Adrenal gland (tissue), 12 donors: ENCODE results near the gene ANKRD27. TPM values are rescaled to one million over a fixed set of nuclear protein-coding genes. Genes with fewer than 3 reads are reported as not detected.
A peak's percentile ranks its signal among the peaks of the same experiment; 100 is the strongest.
"Not testable (repeated sequence)": the region's sequence is repeated elsewhere in the genome, so short reads cannot be mapped to it uniquely, and the experiment has no call there.

Experiments
- DNase-seq, 7 donors: peaks; one replicate each; pipeline ENCODE4 v3.0.0-alpha.2; 2019 to 2020
- H3K27ac ChIP-seq, 5 donors: fragments of 200-600 bp; sonication (generic) in 4 of 5; 1 replicate in 3 of 5; 2 replicates in 2 of 5; pipeline versions ENCODE4 v1.5.1 to v1.8.0; 2016 to 2020; ENCODE audit warnings: mild to moderate bottlenecking in 1 of 5
- H3K27me3 ChIP-seq: fragments of 200-600 bp; 2 replicates; pipeline ENCODE4 v1.8.0; 2021
- H3K36me3 ChIP-seq, 2 donors: fragments of 200-600 bp; replicated peaks in 1 of 2; 1 replicate in 1 of 2; 2 replicates in 1 of 2; pipeline versions ENCODE4 v1.5.1 to v1.8.0; 2018 to 2022
- H3K4me1 ChIP-seq, 2 donors: fragments of 200-600 bp; replicated peaks in 1 of 2; 1 replicate in 1 of 2; 2 replicates in 1 of 2; pipeline versions ENCODE4 v1.5.1 to v1.8.0; 2018 to 2021
- H3K4me3 ChIP-seq, 4 donors: fragments of 200-600 bp; sonication (generic) in 3 of 4; one replicate each; pipeline ENCODE4 v1.5.1; 2016 to 2018
- H3K9me3 ChIP-seq, 3 donors: fragments of 200-600 bp; sonication (generic) in 1 of 3; replicated peaks in 1 of 3; 1 replicate in 2 of 3; 2 replicates in 1 of 3; pipeline versions ENCODE4 v1.5.1 to v1.8.0; 2016 to 2021
- POLR2A ChIP-seq, 2 donors: fragments of 450-650 bp; IDR thresholded peaks; one replicate each; pipeline ENCODE4 v1.6.1; 2017; ENCODE audit warnings: antibody characterized with exemption in 2 of 2, mild to moderate bottlenecking in 2 of 2, moderate library complexity in 1 of 2
- WGBS, 4 donors: extraction: QIAGEN DNeasy Blood & Tissue Kit in 2 of 4; methylation state at CpG; one replicate each; pipeline versions ENCODE4 v1.1.5 to v1.1.7; 2013 to 2017; 5-methylcytosine and 5-hydroxymethylcytosine counted together
- intact Hi-C, 2 donors: fragments of 100-400 bp; cut with DNase I; formaldehyde crosslinking; loops; one replicate each; pipeline versions ENCODE4 v1.14.1 to v1.15.0; 2022 to 2023
- polyA plus RNA-seq, 3 donors: library from polyadenylated mRNA; stranded (reverse); fragments of 200-250 nt in 2 of 3; fragments of 350-450 nt in 1 of 3; fragmentation: Illumina TruSeq in 1 of 3; extraction: RNeasy Lipid Tissue Mini Kit (QIAGEN cat#74804) in 1 of 3; gene quantifications; one replicate each; pipeline ENCODE4 v1.2.3, GENCODE V29; 2013 to 2014
- total RNA-seq, 9 donors: library from RNA; depleted of rRNA in 4 of 9; stranded (reverse); fragments of >200 nt in 4 of 9; fragments of 120-200 nt in 1 of 9; fragmentation: NEBNext Ultra II Directional in 1 of 9; extraction: Animal tissue kit (Norgen Biotek cat#: 25700) in 1 of 9; gene quantifications; one replicate each; pipeline versions ENCODE4 v1.1.0 to v1.2.4, GENCODE V29; 2013 to 2023
- TF ChIP-seq, protein P1 (sequence below), 6 experiments: fragments of 450-650 bp in 4 of 6; fragments of 200-600 bp in 2 of 6; sonication (generic) in 1 of 6; IDR thresholded peaks; 1 replicate in 5 of 6; 2 replicates in 1 of 6; pipeline versions ENCODE4 v1.5.1 to v1.8.0; 2016 to 2021; ENCODE audit warnings: antibody characterized with exemption in 6 of 6, mild to moderate bottlenecking in 2 of 6, moderate library complexity in 1 of 6
- donor health status: healthy with polysubstance abuse.
- donor health status: Bipolar disorder and iron deficiency.
- donor health status: DM: yes; HTN: yes; CAD: no.
- donor health status: DM: no; HTN: no; CAD: no.
- donor health status: DM: no; HTN: no; CAD: no.
- donor health status: DM: yes; HTN: yes; CAD: no.

Gene ANKRD27
- total and polyA plus RNA-seq, 12 donors, result 7.2 to 25.3 (median 18.2) TPM

DNA sequence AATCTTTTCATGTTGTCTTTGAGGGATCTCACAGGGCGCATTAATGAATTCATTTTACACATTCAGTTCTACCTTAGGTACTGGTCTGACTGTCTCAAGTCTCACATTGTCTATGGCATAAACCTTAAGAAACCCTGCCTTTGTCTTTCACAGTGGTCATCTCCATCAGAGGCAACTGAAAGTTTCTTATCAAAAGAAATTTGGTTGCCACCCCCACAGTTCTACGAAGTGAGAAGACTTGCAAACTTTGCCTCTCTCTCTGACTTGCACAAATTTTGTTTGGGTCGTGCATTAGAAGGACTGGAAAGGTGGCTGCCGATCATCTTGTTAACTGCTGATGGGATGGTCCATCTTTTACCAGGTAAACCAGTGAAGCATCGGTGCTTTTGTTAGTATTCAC is 34.1 kb upstream of the ANKRD27 start:
- no peak overlapping the region for H3K4me3 ChIP-seq
- no peaks in the 10 kb centered on the region for H3K27me3 ChIP-seq
- DNase-seq, result peak in 1 of 7 donors; percentile 14
- TF ChIP-seq, protein P1, sequence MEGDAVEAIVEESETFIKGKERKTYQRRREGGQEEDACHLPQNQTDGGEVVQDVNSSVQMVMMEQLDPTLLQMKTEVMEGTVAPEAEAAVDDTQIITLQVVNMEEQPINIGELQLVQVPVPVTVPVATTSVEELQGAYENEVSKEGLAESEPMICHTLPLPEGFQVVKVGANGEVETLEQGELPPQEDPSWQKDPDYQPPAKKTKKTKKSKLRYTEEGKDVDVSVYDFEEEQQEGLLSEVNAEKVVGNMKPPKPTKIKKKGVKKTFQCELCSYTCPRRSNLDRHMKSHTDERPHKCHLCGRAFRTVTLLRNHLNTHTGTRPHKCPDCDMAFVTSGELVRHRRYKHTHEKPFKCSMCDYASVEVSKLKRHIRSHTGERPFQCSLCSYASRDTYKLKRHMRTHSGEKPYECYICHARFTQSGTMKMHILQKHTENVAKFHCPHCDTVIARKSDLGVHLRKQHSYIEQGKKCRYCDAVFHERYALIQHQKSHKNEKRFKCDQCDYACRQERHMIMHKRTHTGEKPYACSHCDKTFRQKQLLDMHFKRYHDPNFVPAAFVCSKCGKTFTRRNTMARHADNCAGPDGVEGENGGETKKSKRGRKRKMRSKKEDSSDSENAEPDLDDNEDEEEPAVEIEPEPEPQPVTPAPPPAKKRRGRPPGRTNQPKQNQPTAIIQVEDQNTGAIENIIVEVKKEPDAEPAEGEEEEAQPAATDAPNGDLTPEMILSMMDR (IDR thresholded peaks at IDR 0.05), result no peak
- no peak for TF ChIP-seq POLR2A (IDR thresholded peaks at IDR 0.05)
- H3K36me3 ChIP-seq, result peaks cover 0 to 32% of the 10 kb centered on the region in 2 donors
- H3K27ac ChIP-seq, result no peak overlapping the region
- intact Hi-C loops, result no loop called here
- no peaks in the 10 kb centered on the region for H3K4me1 ChIP-seq
- 89 to 97% (median 96%) methylated on average over 5 of the region's 5 CpGs for WGBS, 4 donors
- H3K9me3 ChIP-seq, result peaks cover 0 to 6% (median 2%) of the 10 kb centered on the region in 3 donors

DNA sequence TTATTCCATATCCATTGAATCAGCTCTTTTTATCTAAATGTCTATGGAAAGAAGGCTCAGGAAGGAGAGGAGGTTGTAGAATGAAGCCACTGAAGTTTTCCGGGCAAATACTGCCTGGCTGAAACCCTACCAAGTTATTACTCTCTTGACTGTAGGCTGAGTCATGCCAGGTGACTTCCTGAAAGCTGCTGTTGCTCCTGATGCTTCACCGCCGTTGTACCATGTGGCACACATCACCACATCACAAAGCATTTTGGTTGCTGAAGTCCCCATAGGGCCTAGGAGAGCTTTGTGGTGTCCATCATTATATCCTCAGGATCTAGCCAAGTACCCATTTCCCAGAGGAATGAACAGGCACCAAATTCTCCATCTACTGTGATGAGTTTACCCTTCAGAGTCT is 33.5 kb upstream of the ANKRD27 start:
- no peak for TF ChIP-seq POLR2A (IDR thresholded peaks at IDR 0.05)
- TF ChIP-seq, protein P1 (IDR thresholded peaks at IDR 0.05), result no peak
- H3K27ac ChIP-seq, result no peak overlapping the region
- DNase-seq, result peak in 1 of 7 donors; percentile 39

DNA sequence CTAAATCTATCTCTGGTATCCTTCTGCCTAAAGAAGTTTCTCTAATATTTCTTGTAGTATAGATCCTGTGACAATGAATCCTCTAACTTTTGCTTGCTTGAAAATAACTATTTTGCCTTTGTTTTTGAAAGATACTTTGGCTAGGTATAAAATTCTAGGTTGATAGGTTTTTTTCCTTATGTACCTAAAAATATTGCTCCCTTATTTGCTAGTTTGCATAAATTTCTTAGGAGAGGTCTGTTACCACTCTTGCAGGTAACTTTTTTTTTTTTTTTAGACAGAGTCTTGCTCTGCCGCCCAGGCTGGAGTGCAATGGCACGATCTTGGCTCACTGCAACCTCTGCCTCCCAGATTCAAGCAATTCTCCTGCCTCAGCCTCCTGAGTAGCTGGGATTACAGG is 29.0 kb upstream of the ANKRD27 start:
- H3K9me3 ChIP-seq, result peaks cover 0 to 11% (median 6%) of the 10 kb centered on the region in 3 donors
- H3K4me3 ChIP-seq, H3K36me3 ChIP-seq, intact Hi-C loops, DNase-seq, H3K4me1 ChIP-seq, H3K27me3 ChIP-seq, H3K27ac ChIP-seq: not testable (repeated sequence)
- 97 to 100% (median 99%) methylated on average over 2 of the region's 2 CpGs for WGBS, 4 donors

More for the DNA sequence above, 33.5 kb upstream of the ANKRD27 start:
- Histone ChIP-seq H3K4me3 (no peak overlapping the region), H3K36me3 (peaks cover 0 to 28% of the 10 kb centered on the region in 2 donors), H3K27me3 (no peaks in the 10 kb centered on the region), H3K9me3 (peaks cover 0 to 11% (median 6%) of the 10 kb centered on the region in 3 donors), H3K4me1 (no peaks in the 10 kb centered on the region)
- 69 to 80% (median 72%) methylated on average over 3 of the region's 3 CpGs for WGBS, 4 donors
- intact Hi-C loops, result no loop called here

DNA sequence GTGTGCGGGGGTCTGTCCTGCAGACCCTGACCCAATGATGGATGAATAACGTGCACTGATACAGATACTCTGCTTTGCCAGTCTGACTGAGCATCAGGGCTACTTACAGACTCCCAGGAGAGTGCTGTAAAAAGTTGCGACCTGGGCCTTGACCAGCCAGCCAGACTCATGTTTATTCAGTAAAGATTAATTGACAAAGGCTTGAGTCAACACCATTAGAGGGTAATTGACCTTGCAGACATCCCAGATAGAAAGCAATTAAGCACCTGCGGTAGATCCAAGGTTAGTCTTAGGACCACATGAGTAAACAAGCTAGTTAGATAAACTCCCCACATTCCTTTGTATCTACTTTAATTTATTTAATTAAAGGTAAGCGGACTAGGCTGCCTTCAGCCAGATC is 27.0 kb upstream of the ANKRD27 start:
- Histone ChIP-seq H3K4me3 (no peak overlapping the region), H3K27me3 (no peaks in the 10 kb centered on the region), H3K4me1 (peaks cover 0 to 16% of the 10 kb centered on the region in 2 donors), H3K27ac (no peak overlapping the region), H3K9me3 (peaks cover 0 to 11% (median 6%) of the 10 kb centered on the region in 3 donors), H3K36me3 (peaks cover 0 to 15% of the 10 kb centered on the region in 2 donors)
- DNase-seq, result peak in 1 of 7 donors; percentile 38
- no peak for TF ChIP-seq POLR2A (IDR thresholded peaks at IDR 0.05)
- TF ChIP-seq, protein P1 (IDR thresholded peaks at IDR 0.05), result no peak
- intact Hi-C loops, result no loop called here
- 45 to 64% (median 54%) methylated on average over 5 of the region's 5 CpGs for WGBS, 4 donors

DNA sequence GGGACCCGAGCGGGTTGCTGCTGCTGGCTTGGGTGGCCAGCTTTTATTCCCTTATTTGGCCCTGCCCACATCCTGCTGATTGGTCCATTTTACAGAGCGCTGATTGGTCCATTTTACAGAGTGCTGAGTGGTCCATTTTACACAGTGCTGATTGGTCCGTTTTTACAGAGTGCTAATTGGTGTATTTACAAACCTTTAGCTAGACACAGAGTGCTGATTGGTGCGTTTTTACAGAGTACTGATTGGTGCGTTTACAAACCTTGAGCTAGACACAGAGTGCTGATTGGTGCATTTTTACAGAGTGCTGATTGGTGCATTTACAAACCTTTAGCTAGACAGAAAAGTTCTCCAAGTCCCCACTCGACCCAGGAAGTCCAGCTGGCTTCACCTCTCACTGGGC is 25.1 kb upstream of the ANKRD27 start:
- DNase-seq, H3K27ac ChIP-seq, H3K27me3 ChIP-seq, H3K4me3 ChIP-seq, intact Hi-C loops: not testable (repeated sequence)
- Histone ChIP-seq H3K36me3 (peaks cover 0 to 15% of the 10 kb centered on the region in 2 donors), H3K4me1 (peaks cover 6 to 35% of the 10 kb centered on the region in 2 donors), H3K9me3 (peaks cover 0 to 11% (median 6%) of the 10 kb centered on the region in 3 donors)
- 91 to 98% (median 97%) methylated on average over 7 of the region's 7 CpGs for WGBS, 4 donors

DNA sequence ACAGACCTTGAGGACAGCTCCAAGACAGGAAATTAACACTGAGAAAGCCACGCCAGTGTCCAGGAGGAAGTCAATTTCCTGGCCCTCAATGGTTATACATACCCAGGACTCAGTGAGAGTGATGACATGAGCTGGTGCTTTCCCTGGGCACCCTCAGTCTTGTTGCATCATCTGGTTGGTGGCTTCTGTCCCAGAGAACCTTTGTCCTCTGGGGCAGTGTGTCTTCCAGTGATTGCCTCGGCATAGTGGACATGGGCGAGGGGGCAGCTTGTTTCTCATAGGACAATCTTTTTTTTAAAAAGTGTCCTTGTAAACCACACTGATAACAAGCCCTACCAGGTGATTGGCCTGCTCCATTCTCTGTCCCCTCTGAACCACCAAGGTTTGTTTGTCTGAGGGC is 21.8 kb upstream of the ANKRD27 start:
- Histone ChIP-seq H3K36me3 (peaks cover 0 to 11% of the 10 kb centered on the region in 2 donors), H3K4me1 (peaks cover 29 to 59% of the 10 kb centered on the region in 2 donors), H3K27ac (peak overlapping the region in 3 of 5 donors; percentile 29 to 68 (median 61))
- 28 to 50% (median 36%) methylated on average over 3 of the region's 3 CpGs for WGBS, 4 donors
- intact Hi-C loops, H3K27me3 ChIP-seq, H3K9me3 ChIP-seq, H3K4me3 ChIP-seq: not testable (repeated sequence)
- peak; percentile 54 to 90 (median 76) for DNase-seq

DNA sequence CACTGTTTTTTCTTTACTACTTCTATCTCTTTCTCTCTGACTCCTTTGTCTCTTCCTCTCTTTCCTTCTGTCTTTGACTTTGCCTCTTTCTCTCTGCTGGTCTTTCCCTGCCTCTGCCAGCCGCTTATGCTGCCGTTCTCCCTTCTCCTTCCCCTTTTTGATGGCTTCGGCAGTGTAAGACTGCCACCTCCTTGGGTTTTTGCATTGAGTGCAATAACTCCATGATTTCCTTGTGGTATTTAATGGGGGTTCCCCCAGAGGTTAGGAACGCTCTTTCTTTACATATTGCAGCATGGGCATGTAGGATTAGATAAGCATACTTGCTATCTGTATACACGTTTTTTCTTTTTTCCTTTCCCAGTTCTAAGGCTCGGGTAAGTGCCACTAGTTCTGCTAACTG is 20.5 kb upstream of the ANKRD27 start:
- H3K4me3 ChIP-seq, H3K9me3 ChIP-seq, DNase-seq, intact Hi-C loops, H3K27me3 ChIP-seq: not testable (repeated sequence)
- Histone ChIP-seq H3K4me1 (peaks cover 37 to 63% of the 10 kb centered on the region in 2 donors), H3K27ac (peak overlapping the region in 2 of 5 donors; percentile 30 to 61), H3K36me3 (peaks cover 0 to 11% of the 10 kb centered on the region in 2 donors)
- WGBS, 4 donors, result 59 to 70% (median 64%) methylated on average over 6 of the region's 6 CpGs

DNA sequence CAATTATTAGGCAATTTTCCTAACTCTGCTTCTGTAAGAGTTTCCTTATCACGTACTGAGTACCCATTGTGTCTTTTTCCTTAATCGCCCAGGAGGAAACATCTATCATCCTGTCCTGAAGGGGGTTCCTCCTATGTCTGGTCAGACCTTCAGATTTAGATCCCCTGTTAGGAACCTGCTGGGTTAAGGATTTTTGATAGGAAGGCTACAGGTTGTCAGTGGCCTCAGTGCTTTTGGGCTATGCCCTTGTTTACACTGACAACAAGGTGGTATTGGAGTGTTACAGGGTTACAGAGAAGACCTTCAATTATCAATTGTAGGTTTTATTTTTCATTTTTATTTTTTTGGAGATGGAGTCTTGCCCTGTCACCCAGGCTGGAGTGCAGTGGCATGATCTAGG is 19.9 kb upstream of the ANKRD27 start:
- peak overlapping the region in 1 of 5 donors; percentile 54 for H3K27ac ChIP-seq
- H3K9me3 ChIP-seq, DNase-seq, H3K27me3 ChIP-seq, intact Hi-C loops: not testable (repeated sequence)
- peaks cover 0 to 10% of the 10 kb centered on the region in 2 donors for H3K36me3 ChIP-seq
- H3K4me1 ChIP-seq, result peaks cover 37 to 64% of the 10 kb centered on the region in 2 donors
- H3K4me3 ChIP-seq, result peak overlapping the region in 1 of 4 donors; percentile 84
- 5 to 35% (median 12%) methylated on average over 2 of the region's 2 CpGs for WGBS, 4 donors
